GM19397 (cell line): ENCODE data around the gene ACAP1.

ENCODE experiments used
- ATAC-seq: cut with Tn5 transposase; IDR thresholded peaks from one replicate; pipeline ENCODE4 v1.9.1; 2021; ENCODE audit warnings: mild to moderate bottlenecking, moderate library complexity; ENCODE audit not compliant: unreplicated experiment

ACAP1 gene

DNA sequence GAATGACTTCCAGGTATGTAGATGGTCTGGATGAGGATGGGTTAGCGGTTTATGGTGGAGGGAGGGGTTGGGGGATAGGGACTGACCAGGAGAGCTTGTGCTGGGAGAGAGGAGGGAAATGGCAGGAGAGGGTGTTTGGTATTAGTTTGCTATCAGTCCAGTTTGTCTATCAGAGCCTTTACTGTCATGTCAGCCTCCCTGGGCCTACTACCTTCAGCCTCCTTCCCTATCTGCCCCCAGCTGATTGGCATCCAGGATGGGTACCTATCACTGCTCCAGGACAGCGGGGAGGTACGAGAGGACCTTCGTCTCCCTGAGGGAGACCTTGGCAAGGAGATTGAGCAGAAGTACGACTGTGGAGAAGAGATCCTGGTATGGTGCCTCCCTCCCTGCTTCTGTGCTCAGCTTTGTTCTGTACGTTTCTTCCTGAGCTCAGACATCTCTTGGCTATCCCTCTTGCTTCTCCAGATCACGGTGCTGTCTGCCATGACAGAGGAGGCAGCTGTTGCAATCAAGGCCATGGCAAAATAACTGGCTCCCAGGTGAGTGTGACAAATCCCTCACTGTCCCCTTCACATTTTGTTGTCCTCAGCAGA lies 25.1 kb upstream of the ACAP1 start:
- ATAC-seq: no peak

DNA sequence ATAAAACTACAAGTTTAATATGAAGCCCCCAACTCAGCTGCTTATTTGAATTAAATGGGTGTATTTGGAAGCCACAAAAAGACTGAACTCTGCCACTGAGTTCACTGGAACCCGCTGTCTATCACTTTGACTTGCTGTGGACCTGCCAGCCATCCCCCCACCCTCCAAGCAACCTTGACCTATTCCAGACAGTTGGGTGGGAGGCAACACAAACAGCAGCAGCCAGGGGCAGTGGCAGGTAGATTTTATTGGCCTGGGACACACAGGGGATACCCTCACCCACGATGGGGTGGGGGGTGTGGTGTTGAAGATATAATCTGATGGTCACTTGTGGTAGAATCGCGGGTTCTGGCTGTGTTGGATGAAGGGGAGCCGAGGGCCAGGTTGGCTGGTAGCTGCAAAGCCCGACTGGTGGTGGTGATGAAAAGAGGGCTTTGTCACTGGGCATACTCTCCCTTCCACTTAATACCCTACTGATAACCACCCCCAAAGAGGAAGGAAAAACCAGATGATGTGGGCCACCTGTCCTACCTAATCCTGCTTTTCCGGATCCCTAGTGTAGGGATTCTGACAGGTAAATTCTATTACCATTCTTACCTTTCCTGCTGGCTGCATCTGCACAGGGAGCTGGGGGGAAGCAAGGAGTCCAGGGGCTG lies 23.8 kb upstream of the ACAP1 start:
- no peak for ATAC-seq

DNA sequence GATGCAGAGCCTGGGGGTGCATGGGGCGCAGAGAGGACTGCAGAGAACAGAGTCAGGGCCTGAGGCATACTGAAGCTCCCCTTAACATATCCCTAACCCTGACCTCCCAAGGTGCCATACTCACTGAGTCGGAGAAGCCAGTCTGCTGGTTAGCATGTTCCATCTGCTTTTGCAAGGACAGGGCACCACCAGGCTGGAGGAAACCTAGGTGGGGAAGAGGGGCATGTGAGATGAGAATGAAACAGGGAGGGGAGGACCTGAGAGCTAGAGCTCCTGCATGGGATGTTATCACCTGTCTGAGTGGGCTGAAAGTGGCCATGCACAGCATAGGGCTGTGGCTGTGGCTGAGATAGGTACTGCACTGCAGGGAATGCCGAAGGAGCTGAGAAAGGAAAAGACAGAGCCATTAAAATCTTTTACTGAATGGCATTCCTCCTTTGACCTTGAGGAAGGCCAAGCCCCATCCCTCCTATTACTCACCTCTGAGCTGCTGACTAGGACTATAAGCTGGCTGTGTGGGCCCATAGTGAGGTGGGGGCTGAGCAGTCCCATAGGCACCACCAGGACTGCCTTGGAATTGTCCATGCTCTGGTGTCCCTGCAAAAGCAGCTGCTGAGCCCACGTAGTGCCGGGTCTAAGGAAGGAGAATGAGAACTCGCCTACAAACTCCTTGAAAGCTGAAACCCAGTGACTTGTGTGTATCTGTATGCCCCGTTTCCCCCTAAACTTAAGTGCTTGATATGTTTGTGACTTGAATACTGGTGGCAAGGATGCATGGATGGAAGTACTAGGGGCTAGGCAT lies 23.0 kb upstream of the ACAP1 start:
- no peak for ATAC-seq

DNA sequence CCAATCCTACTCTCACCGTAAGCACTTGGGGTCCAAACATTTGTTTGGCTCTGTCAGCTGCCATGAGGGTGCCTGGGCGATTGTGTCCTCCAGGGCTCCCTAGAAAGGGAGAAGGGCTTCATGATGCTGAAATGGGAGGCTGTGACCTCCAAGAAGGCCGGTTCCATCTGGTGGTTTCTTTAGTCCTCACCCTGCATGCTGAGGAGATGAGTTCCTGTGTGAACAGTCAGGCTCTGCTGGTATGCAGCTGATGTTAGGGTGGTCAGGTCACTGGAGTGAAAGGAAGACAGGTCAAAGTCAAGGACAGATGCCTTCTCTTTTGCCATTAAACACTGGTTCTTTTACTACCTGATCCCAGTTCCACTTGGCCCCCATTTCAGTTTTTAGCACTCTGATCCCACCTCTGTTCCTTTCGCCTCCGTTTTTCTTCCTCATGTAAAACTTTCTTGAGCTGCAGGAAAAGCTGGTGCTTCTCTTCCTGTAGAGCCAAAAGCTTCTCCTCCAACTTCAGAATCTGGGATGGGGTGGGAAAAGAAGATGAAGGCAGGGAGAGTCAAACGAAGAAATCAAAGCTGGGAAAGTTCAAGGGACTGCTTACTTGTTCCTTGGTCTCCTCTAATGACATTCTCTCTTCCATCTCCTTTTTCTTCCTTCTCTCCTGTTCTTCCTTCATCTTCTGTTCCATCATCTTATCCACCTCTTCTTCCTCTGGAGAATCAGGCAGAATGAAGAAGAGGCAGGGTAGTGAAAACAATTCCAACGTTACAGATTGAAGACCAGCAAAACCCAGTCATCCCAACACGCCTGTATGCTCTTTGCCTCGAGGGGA lies 22.2 kb upstream of the ACAP1 start:
- ATAC-seq: no peak

DNA sequence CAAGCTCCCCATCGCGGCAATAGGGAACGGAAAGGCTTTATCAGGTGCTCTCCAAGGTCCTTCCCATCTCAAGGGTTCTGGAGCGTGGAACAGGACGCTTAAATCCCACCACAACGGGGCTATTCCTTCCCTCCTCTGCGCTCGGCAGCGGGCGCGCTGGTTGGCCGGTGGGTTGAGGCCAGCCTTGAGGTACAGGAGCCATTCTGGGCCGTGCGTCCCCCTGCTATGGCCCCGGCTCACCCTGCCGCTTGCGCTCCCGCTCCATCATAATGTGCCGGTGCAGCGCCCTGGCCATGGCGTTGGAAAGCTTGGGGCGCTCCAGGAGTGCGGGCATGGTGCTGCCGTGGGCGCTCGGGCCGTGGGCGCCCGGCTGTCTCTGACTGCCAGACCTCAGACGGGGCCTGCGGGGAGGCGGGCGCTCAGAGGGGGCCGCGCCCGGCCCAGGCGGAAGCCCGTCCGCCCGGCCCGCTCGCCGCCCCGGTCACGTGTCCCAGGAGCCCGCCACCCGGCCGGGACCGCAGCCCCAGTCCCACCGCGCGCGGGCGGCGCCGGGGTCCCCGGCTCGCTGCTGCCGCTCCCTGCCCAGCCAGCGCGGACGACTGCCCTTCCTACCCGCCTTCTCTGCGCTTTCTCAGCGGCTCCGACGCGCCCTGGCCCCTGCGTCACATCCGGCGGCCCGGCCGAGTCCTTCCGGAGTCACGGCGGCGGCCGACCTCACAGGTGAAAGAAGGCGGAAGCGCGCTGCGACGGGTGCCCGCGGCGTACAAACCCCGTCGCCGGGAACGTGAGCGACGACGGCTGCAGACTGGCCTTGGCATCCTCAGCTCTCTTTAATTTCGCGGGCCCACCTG lies 21.4 kb upstream of the ACAP1 start, which contains the start of gene GPS2:
Gene GPS2, minus strand, starts transcription at position 642 of the 851 bp plus-strand sequence. Its CDS starts 308 bp downstream, at position 334.
- ATAC-seq: peak; percentile 72

DNA sequence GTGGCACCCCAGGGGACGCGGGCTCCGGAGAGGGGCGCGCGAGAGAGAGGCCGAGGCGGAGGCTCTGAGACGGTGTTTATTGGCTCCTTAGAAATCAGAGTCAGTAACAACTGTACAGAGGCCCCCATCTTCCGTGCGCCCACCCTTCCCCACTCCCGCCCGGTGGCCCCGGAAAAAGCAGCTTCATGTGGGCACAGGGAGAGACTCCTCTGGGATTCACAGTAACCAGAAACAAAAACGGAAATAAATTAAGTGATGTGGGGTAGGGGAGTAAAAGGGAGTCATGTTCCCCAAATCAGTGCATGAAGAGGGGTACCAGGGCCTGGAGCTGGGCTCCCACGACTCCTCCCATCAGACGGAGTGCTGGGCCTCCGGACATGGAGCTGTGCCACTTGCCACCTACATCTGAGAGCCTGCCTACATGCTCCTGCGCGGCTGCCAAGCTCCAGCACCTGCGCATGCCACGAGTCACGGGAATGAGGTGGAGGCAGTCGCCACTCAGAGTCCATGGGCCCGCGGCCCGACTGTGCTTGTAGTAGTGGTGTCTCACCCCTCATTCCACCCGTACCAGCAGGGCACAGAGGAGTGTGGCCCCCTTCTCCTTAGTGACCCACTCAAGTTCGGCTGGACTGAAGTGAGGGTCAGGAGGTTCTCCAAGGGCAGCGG lies 20.6 kb upstream of the ACAP1 start:
- no peak for ATAC-seq

DNA sequence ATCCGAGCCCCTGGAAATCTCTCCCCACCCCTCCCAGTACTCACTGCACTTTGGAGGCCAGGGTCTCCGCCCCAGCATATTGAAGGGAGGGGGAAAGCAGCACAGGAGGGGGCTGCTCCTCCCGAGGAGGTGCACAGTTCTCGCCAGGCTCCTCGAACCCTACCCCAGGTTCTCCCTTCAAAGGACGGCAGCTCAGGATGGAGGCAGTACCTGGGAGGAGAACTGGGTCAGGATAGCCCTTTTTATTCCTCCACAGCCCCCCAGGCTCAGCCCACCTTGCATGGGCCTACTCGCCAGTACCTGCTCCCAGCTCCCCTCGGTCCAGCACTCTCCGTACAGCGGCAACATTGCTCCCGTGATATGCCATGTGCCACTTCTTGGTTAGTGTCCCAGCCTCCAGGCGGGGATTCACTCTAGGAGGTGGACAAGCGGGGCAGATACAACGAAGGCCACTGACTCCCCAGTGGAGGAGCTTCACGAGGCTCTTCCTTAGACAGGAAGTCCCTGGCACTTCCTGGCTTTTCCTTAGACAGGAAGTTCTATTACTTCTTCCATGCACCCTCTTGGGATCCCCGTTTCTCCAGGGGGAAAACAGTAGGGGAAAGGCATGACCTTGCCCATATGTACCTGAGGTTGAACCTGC lies 19.0 kb upstream of the ACAP1 start:
- no peak for ATAC-seq

DNA sequence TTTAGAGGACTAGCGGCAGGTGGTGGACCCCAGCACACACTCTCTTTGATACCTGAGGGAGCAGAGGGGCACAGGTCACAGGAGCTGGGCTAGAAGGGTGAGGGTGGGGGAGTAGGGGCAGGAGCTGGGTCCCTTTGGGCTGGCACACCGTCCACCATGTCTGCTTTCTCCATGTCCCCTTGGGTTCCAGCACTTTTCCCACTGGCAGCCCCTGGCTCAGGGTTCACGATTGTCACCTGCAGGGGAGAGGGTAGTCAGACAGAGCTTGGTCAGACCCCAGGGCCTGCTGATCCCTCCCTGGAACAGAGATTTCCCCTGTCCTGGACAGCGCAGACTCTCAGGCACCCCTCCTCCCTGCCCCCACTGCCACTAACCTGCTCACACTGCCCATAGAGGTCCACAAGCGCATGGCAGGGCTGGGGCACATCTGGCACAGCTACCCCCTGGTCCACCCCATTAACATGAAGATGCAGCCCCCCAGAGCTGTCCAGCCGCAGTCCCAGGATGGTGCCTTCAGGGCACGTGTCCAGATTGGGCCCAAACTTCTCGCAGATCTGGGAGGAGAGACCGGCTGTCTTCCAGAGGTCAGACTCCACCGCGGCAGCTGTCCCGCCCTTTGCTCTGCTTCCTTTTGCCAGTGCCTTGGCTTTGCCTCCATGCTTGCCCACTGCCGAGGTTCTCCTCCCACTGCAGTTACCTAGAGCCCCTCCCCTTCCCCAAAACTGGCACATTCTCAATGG lies 18.0 kb upstream of the ACAP1 start:
- no peak for ATAC-seq

DNA sequence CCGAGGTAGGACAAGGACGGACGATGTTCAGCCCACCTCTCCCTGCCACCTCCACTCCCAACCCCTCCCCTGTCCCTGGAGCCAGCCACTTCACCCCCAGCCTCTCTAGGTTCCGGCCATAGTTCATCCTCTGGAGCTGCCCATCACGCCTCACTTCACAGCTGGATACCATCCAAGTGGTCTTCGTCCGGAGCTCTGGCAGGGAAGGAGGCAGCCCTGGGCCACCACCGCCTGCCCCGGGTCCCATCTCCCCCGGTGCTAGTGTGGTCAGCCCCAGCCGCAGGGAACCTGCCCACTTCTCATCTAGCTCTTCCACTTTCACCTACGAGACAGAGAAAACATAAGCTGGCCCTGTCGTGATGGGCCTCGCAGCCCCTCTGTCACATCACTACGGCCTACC lies 14.9 kb upstream of the ACAP1 start:
- ATAC-seq: no peak

DNA sequence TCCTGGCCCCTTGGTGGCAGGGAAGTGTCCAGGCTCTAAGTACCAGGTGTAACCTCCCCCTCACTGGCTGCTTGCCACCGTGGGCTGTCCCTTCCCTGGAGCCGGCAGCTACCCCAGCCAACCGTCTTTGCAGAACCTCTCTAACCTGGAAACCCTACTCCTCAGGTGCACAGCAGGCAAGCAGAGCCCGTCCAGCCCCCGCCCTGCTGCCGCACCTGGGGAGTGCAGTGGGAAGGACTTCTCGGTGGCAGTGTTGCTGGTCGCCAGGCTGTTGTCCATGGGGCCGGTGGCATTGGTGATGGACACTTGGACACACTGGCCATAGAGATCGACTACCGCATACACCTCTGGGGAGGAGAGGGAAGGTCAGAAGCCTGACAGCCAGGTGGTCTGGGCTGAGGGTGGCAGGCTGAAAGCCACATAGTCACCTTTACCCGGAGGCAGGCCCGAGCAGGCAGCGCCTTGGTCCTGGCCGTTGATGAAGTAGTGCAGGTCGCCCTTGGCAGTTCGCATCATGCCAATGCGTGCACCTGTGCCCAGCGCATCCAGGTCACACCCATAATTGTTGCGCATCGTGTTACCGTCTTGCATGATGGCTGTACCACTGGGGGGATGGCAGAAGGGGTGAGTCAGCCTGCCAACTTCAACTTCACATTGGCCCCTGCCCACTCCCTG lies 13.7 kb upstream of the ACAP1 start:
- ATAC-seq: no peak

DNA sequence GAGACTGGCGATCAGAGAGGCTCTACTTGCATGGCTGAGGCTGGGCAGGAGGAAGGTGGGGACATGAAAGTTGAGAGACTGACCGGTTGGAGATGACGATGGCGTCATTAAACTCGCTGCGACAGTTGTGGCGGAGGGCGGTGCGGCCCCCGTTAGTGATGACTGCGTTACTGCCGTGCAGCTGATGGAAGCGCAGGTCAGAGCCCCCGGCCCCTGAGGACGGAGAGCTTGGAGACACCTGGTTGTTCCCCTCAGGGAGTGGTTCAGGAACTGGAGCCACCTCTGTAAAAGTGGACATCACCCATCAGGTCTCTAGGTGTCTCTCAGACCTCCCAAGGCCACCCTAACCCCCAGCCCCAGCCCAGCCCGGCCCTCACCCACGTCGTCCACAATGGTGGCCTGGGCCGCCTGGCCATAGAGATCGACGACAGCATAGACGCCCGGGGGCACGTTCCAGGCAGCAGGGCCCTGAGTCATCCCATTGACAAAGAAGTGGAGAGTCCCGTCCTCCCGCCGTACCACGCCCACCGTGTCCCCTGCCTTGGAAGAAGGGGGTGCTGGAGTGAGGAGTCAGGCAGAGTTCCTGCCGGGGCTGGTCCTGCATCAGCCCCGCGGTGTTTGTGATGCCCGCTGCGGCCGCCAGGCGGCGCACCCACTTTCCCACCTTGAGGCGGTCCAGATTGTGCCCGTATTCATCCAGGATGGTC lies 12.4 kb upstream of the ACAP1 start:
- no peak for ATAC-seq

DNA sequence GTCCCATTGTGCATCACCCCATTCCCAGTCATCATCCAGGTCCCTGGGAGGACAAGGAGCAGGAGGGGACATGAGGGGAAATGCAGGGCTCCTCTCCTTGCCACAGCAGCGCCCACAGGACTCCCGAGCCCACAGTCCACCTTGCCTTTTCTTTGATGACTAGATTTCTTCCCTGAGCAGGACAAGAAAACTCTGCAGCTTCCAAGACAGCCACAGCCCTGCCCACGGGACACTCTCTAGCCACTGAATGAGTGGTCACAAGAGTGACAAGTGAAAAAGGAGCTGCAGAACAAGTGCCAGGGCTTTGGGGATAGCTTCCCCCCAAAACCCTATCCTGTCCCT lies 11.9 kb upstream of the ACAP1 start:
- no peak for ATAC-seq

DNA sequence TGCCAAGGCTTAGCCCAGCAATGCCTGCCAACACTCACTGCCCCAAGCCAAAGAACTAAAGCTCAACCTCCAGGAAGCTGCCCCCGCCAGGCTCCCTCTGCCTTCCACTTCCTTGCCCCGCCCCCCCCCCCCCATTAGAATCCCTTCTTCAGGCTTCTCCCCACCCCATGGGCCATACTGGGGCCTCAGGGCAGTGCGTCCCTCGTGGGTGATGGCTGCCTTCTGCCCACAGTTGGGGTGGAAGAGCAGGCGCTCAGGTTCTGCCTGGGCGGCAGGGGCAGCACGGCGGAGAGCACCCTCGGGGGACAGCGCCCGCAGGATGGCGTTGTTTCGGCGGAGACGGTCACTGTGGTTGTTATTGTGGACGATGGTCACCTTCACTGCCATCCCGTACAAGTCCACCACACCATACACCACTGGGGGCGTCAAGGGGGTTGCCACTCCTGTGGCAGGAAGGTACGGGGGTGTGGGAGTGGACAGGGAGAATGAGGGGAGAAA lies 11.2 kb upstream of the ACAP1 start:
- ATAC-seq: no peak

DNA sequence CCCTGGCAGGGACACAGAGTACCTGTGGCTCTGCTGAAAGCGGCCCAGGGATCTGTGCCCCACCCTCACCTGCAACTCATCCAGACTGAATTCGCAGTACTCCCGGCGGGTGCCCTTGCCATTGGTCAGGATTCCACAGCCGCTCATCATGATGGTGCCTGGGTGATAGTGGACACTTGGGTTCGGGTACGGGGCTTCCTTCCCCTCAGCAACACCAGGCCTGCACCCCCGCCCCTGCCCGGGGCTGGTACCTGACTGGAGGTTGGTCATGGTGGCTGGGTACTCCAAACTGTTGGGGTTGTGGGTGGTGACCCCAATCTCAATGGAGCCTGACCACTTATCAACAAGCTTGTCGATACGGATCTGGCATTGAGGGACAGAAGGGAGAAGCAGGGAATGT lies 10.1 kb upstream of the ACAP1 start:
- ATAC-seq: no peak

DNA sequence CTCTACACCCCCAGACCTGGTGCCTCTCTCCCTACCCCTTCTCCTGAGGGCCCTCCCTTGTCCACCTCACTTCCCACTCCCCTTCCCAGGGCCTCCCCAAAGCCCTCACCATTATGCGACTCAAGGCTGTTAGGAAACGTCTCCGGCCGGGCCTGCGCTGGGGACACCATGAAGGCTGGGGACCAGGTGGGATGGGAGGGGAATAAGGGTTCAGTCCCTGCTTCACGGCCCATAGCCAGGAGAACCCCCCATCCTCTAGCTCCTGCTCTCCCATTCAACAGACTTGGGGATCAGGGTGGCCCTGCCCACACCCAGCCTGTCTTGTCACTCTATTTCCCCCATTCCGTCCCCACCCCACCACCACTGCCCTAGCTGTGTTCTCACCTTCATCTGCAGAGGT lies 9.3 kb upstream of the ACAP1 start:
- ATAC-seq: no peak

DNA sequence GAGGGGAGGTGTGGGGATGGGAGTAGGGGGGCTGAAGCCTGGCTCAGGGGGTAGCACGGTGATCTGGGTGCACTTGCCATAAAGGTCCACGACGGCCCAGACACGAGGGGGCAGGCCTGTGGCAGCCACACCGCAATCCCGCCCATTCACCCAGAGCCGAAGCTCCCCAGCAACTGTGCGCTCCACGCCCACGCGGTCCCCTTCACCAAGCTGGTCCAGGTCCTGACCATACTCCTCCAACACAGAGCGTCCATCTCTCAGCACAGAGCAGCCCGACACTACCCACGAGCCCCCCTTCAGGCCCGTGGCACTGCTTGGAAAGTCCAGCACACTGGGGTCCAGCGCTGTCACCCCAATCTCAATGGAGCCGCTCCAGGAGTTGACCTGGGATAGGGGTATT lies 8.8 kb upstream of the ACAP1 start:
- ATAC-seq: no peak

DNA sequence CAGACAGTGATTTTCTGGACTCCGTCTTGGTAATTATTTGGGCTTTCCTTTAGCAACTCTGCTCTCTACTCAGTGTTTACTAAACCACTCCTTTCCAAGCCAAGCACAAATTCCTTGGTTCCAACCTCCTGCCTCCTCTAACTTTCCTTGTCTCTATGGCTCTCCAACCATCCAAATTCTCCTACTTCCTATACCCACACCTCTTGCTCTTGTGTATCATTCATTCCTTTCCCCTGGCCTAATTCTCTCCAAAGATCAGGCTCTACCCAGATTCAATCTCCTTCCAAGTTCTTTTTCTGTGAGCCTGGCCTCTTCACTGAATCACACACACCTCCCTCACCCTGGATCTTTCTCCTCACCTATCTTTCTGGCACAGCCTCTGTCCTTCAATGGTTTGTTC lies 8.3 kb upstream of the ACAP1 start:
- ATAC-seq: no peak
